Natural killer cell (primary cell): ENCODE measurements around the gene ARHGAP36. TPM values are rescaled to one million over a fixed set of nuclear protein-coding genes. Genes with fewer than 3 reads are reported as not detected.

Experiments
- ATAC-seq, 3 donors: fragments of 150-1000 bp in 2 of 3; fragments of 200-7000 bp in 1 of 3; cut with Tn5 transposase; 1 replicate in 1 of 3; 2 replicates in 2 of 3; pipeline ENCODE4 v1.10.0; 2021; ENCODE audit warnings: mild to moderate bottlenecking in 2 of 3, moderate library complexity in 2 of 3
- DNase-seq, 2 donors: peaks; one replicate each; pipeline versions ENCODE4 v3.0.0 to v3.0.0-alpha.2; 2013 to 2021; ENCODE audit warnings: mixed read lengths in 1 of 2
- H3K27ac ChIP-seq: one replicate; pipeline ENCODE4 v1.5.1; 2013; ENCODE audit warnings: mild to moderate bottlenecking, low read length
- H3K27me3 ChIP-seq: one replicate; pipeline ENCODE4 v1.6.1; 2013; ENCODE audit warnings: low read length; ENCODE audit not compliant: control insufficient read depth, insufficient read depth
- H3K36me3 ChIP-seq: one replicate; pipeline ENCODE4 v1.6.1; 2013; ENCODE audit warnings: low read length; ENCODE audit not compliant: control insufficient read depth, insufficient read depth
- H3K4me1 ChIP-seq: one replicate; pipeline ENCODE4 v1.6.1; 2013; ENCODE audit warnings: low read length; ENCODE audit not compliant: control insufficient read depth, insufficient read depth
- H3K4me3 ChIP-seq: one replicate; pipeline ENCODE4 v1.5.1; 2013; ENCODE audit warnings: low read length
- H3K9me3 ChIP-seq: one replicate; pipeline ENCODE4 v1.6.1; 2013; ENCODE audit warnings: low read length; ENCODE audit not compliant: control insufficient read depth, insufficient read depth
- H3K27ac Mint-ChIP-seq, 2 donors: one replicate each; pipeline ENCODE4 v1.8.0; 2022; ENCODE audit warnings: mild to moderate bottlenecking in 2 of 2, mixed read lengths in 2 of 2, moderate library complexity in 1 of 2
- H3K27me3 Mint-ChIP-seq, 2 donors: one replicate each; pipeline ENCODE4 v1.8.0; 2022; ENCODE audit warnings: low read depth in 2 of 2, mixed read lengths in 2 of 2
- H3K36me3 Mint-ChIP-seq: one replicate; pipeline ENCODE4 v1.8.0; 2022; ENCODE audit warnings: mixed read lengths
- H3K4me1 Mint-ChIP-seq, 2 donors: one replicate each; pipeline ENCODE4 v1.8.0; 2022; ENCODE audit warnings: mixed read lengths in 2 of 2
- H3K4me3 Mint-ChIP-seq: one replicate; pipeline ENCODE4 v1.8.0; 2022; ENCODE audit warnings: mild to moderate bottlenecking, moderate library complexity, mixed read lengths
- H3K9me3 Mint-ChIP-seq, 2 donors: one replicate each; pipeline ENCODE4 v1.8.0; 2022; ENCODE audit warnings: mixed read lengths in 2 of 2
- CTCF ChIP-seq: fragments of 200-600 bp; IDR thresholded peaks from one replicate; pipeline ENCODE4 v1.8.0; 2022; ENCODE audit warnings: antibody characterized with exemption
- whole genome bisulfite sequencing: methylation state at CpG from one replicate; pipeline ENCODE4 v1.1.7; 2013; ENCODE audit warnings: missing lambda C conversion rate; ENCODE audit not compliant: insufficient coverage; 5-methylcytosine and 5-hydroxymethylcytosine counted together
- intact Hi-C: fragments of 100-400 bp; cut with micrococcal nuclease; formaldehyde crosslinking; loops from one replicate; pipeline ENCODE4 v1.14.2; 2022
- total RNA-seq, 4 donors: library from RNA; stranded (reverse); fragments of 120-200 nt in 1 of 4; gene quantifications; one replicate each; pipeline versions ENCODE4 v1.2.3 to v1.2.4, GENCODE V29; 2013 to 2022

The ARHGAP36 gene
- total RNA-seq, 3 donors from 2014 or later (not counting 1 experiment from before 2014, with no cell fraction given), result not detected

- intact Hi-C loops, result no loop called here
- peaks cover 28 to 30% of the 10 kb centered on the region in 2 donors for H3K27me3 Mint-ChIP-seq
- H3K27ac Mint-ChIP-seq, result no peak overlapping the region
- Histone ChIP-seq H3K4me1 (no peaks in the 10 kb centered on the region), H3K4me3 (no peak overlapping the region), H3K27me3 (peaks cover 2% of the 10 kb centered on the region), H3K36me3 (no peaks in the 10 kb centered on the region), H3K9me3 (no peaks in the 10 kb centered on the region), H3K27ac (no peak overlapping the region)
- no peak for ATAC-seq
- no peak overlapping the region for H3K4me3 Mint-ChIP-seq
- no peaks in the 10 kb centered on the region for H3K9me3 Mint-ChIP-seq
- H3K36me3 Mint-ChIP-seq, result no peaks in the 10 kb centered on the region
- no peak for DNase-seq
- H3K4me1 Mint-ChIP-seq, result no peaks in the 10 kb centered on the region
- TF ChIP-seq CTCF, result no peak
- WGBS, result 3% methylated on average over 14 of the region's 41 CpGs
Measured at GRCh38 chrX:131067846-131068745, 9.9 kb downstream of the ARHGAP36 start.

GRCh38 chrX:131068945-131069719 lies 11.0 kb downstream of the ARHGAP36 start:
- intact Hi-C loops, result no loop called here
- no peak for TF ChIP-seq CTCF
- H3K36me3 ChIP-seq, result no peaks in the 10 kb centered on the region
- no peaks in the 10 kb centered on the region for H3K9me3 ChIP-seq
- Mint-ChIP-seq H3K27me3 (peaks cover 29 to 30% of the 10 kb centered on the region in 2 donors), H3K4me3 (no peak overlapping the region), H3K27ac (no peak overlapping the region), H3K4me1 (no peaks in the 10 kb centered on the region), H3K9me3 (no peaks in the 10 kb centered on the region), H3K36me3 (no peaks in the 10 kb centered on the region)
- H3K27me3 ChIP-seq, result peaks cover 2% of the 10 kb centered on the region
- no peak for ATAC-seq
- H3K4me1 ChIP-seq, result no peaks in the 10 kb centered on the region
- peak in 1 of 2 donors; percentile 1 for DNase-seq
- WGBS, result 6% methylated on average over 18 of the region's 26 CpGs
- no peak overlapping the region for H3K4me3 ChIP-seq
- no peak overlapping the region for H3K27ac ChIP-seq

- Mint-ChIP-seq H3K4me1 (no peaks in the 10 kb centered on the region), H3K4me3 (no peak overlapping the region), H3K36me3 (no peaks in the 10 kb centered on the region), H3K9me3 (no peaks in the 10 kb centered on the region), H3K27me3 (peaks cover 28 to 30% of the 10 kb centered on the region in 2 donors), H3K27ac (no peak overlapping the region)
- H3K27ac ChIP-seq, result no peak overlapping the region
- TF ChIP-seq CTCF, result no peak
- H3K36me3 ChIP-seq, result no peaks in the 10 kb centered on the region
- no peak overlapping the region for H3K4me3 ChIP-seq
- intact Hi-C loops, result no loop called here
- 8% methylated on average over 32 of the region's 39 CpGs for WGBS
- DNase-seq (no peak), ATAC-seq (no peak)
- H3K9me3 ChIP-seq, result no peaks in the 10 kb centered on the region
- H3K27me3 ChIP-seq, result no peaks in the 10 kb centered on the region
- H3K4me1 ChIP-seq, result no peaks in the 10 kb centered on the region
Measured at GRCh38 chrX:131072871-131073571, 14.9 kb downstream of the ARHGAP36 start.
